Peyer's patch (tissue), 4 donors: ENCODE data around the gene TLR8.

Experiments used
- POLR2A ChIP-seq, 2 donors: fragments of 450-650 bp; IDR thresholded peaks; one replicate each; pipeline ENCODE4 v1.5.1; 2017; ENCODE audit warnings: antibody characterized with exemption in 2 of 2, mild to moderate bottlenecking in 2 of 2, moderate library complexity in 2 of 2
- TF ChIP-seq, protein P1 (sequence below), 6 experiments: fragments of 450-650 bp in 4 of 6; fragments of 200-600 bp in 2 of 6; sonication (generic) in 1 of 6; IDR thresholded peaks; one replicate each; pipeline ENCODE4 v1.5.1; 2017 to 2019; ENCODE audit warnings: antibody characterized with exemption in 6 of 6, mild to moderate bottlenecking in 3 of 6, moderate library complexity in 1 of 6

GRCh38 chrX:12962041-12962504, 55.7 kb downstream of the TLR8 start:
- TF ChIP-seq, protein P1, sequence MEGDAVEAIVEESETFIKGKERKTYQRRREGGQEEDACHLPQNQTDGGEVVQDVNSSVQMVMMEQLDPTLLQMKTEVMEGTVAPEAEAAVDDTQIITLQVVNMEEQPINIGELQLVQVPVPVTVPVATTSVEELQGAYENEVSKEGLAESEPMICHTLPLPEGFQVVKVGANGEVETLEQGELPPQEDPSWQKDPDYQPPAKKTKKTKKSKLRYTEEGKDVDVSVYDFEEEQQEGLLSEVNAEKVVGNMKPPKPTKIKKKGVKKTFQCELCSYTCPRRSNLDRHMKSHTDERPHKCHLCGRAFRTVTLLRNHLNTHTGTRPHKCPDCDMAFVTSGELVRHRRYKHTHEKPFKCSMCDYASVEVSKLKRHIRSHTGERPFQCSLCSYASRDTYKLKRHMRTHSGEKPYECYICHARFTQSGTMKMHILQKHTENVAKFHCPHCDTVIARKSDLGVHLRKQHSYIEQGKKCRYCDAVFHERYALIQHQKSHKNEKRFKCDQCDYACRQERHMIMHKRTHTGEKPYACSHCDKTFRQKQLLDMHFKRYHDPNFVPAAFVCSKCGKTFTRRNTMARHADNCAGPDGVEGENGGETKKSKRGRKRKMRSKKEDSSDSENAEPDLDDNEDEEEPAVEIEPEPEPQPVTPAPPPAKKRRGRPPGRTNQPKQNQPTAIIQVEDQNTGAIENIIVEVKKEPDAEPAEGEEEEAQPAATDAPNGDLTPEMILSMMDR (IDR thresholded peaks at IDR 0.05), result no peak
- TF ChIP-seq POLR2A (IDR thresholded peaks at IDR 0.05), result no peak
